OCI-LY1 (cell line): ENCODE results near the gene GPR65.

Experiments
- H2AFZ ChIP-seq: fragments of 200-600 bp; sonication (generic), shearing (Covaris generic); 2 replicates; pipeline ENCODE4 v1.6.0; 2014; ENCODE audit warnings: antibody characterized with exemption, mild to moderate bottlenecking, low read length
- H3F3A ChIP-seq: fragments of 200-600 bp; sonication (generic), shearing (Covaris generic); 2 replicates; pipeline ENCODE4 v1.6.0; 2014; ENCODE audit warnings: mild to moderate bottlenecking, antibody characterized with exemption, low read length, moderate library complexity; ENCODE audit not compliant: insufficient read depth
- H3K27ac ChIP-seq: fragments of 200-600 bp; sonication (generic); 2 replicates; pipeline ENCODE4 v1.5.1; 2014; ENCODE audit warnings: low read length, mixed run types, mild to moderate bottlenecking, low read depth; ENCODE audit not compliant: poor library complexity, severe bottlenecking
- H3K27me3 ChIP-seq: fragments of 200-600 bp; sonication (generic); 2 replicates; pipeline ENCODE4 v1.6.0; 2014; ENCODE audit warnings: antibody characterized with exemption, mild to moderate bottlenecking, low read length, moderate library complexity; ENCODE audit not compliant: insufficient read depth
- H3K36me3 ChIP-seq: fragments of 200-600 bp; sonication (generic); 2 replicates; pipeline ENCODE4 v1.6.1; 2014; ENCODE audit warnings: mild to moderate bottlenecking, antibody characterized with exemption, low read length, moderate library complexity, mixed read lengths; ENCODE audit not compliant: insufficient read depth
- H3K4me1 ChIP-seq: fragments of 200-600 bp; sonication (generic); 2 replicates; pipeline ENCODE4 v1.5.1; 2014; ENCODE audit warnings: mild to moderate bottlenecking, low read length, moderate library complexity; ENCODE audit not compliant: insufficient read depth, severe bottlenecking
- H3K4me2 ChIP-seq: fragments of 200-600 bp; sonication (generic), shearing (Covaris generic); 2 replicates; pipeline ENCODE4 v1.6.1; 2014; ENCODE audit warnings: low read length
- H3K4me3 ChIP-seq: fragments of 200-600 bp; sonication (generic); 2 replicates; pipeline ENCODE4 v1.5.1; 2014; ENCODE audit warnings: low read length, low read depth, mild to moderate bottlenecking, mixed read lengths; ENCODE audit not compliant: poor library complexity, severe bottlenecking
- H3K79me2 ChIP-seq: fragments of 200-600 bp; shearing (Covaris generic); 2 replicates; pipeline ENCODE4 v1.6.1; 2016; ENCODE audit warnings: mixed run types, low read length, mixed read lengths; ENCODE audit not compliant: insufficient read depth
- H3K9ac ChIP-seq: fragments of 200-600 bp; sonication (generic), shearing (Covaris generic); 2 replicates; pipeline ENCODE4 v1.6.1; 2014; ENCODE audit warnings: mild to moderate bottlenecking, low read length, mixed read lengths
- H3K9me2 ChIP-seq: fragments of 200-600 bp; sonication (generic), shearing (Covaris generic); 2 replicates; pipeline ENCODE4 v1.6.1; 2014; ENCODE audit warnings: low read depth, mild to moderate bottlenecking, low read length, mixed read lengths
- H3K9me3 ChIP-seq: fragments of 200-600 bp; shearing (Covaris generic); 2 replicates; pipeline ENCODE4 v1.6.1; 2014; ENCODE audit warnings: low read length, mixed read lengths
- H4K20me1 ChIP-seq: fragments of 200-600 bp; sonication (generic), shearing (Covaris generic); 2 replicates; pipeline ENCODE4 v1.6.0; 2016; ENCODE audit warnings: mild to moderate bottlenecking, low read length; ENCODE audit not compliant: insufficient read depth
- EZH2 ChIP-seq: fragments of 200-600 bp; sonication (generic), shearing (Covaris generic); IDR thresholded peaks from 2 replicates; pipeline ENCODE4 v1.8.0; 2017; ENCODE audit warnings: borderline replicate concordance, mixed run types, mild to moderate bottlenecking, antibody characterized with exemption, low read length, moderate library complexity, mixed read lengths
- TF ChIP-seq, protein P1 (sequence below): fragments of 200-600 bp; sonication (generic), shearing (Covaris generic); IDR thresholded peaks from 2 replicates; pipeline ENCODE4 v1.5.1; 2017; ENCODE audit warnings: mild to moderate bottlenecking, antibody characterized with exemption, low read length, moderate library complexity, mixed read lengths

Gene GPR65

DNA sequence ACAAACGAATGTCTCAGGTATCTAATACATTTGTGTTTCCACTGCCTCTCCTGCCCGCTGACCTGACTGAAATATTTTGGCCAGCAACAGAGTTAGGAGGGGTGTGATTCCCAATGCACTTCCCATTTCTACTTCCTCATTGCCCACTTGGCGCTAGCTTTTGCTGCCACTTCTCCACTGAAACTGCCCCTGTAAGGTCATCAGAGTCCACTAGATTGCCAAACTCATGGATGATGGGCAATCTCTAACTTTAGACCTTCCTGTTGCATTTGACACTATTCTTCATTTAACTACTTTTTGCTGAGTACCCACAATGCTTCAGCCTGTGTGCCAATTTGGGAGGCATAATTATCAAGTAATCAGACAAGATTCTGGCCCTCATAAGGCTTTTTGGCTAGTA is 40.8 kb downstream of the GPR65 start:
- Histone ChIP-seq H2AFZ (no peak overlapping the region), H3K4me3 (no peak overlapping the region), H3K36me3 (no peaks in the 10 kb centered on the region), H3K79me2 (no peaks in the 10 kb centered on the region), H3K9ac (no peak overlapping the region), H3K4me1 (no peaks in the 10 kb centered on the region), H3K4me2 (no peak overlapping the region), H3K27me3 (no peaks in the 10 kb centered on the region), H4K20me1 (no peaks in the 10 kb centered on the region), H3K9me3 (no peaks in the 10 kb centered on the region), H3K9me2 (no peaks in the 10 kb centered on the region), H3F3A (no peaks in the 10 kb centered on the region), H3K27ac (no peak overlapping the region)
- TF ChIP-seq EZH2, result no peak
- TF ChIP-seq, protein P1, sequence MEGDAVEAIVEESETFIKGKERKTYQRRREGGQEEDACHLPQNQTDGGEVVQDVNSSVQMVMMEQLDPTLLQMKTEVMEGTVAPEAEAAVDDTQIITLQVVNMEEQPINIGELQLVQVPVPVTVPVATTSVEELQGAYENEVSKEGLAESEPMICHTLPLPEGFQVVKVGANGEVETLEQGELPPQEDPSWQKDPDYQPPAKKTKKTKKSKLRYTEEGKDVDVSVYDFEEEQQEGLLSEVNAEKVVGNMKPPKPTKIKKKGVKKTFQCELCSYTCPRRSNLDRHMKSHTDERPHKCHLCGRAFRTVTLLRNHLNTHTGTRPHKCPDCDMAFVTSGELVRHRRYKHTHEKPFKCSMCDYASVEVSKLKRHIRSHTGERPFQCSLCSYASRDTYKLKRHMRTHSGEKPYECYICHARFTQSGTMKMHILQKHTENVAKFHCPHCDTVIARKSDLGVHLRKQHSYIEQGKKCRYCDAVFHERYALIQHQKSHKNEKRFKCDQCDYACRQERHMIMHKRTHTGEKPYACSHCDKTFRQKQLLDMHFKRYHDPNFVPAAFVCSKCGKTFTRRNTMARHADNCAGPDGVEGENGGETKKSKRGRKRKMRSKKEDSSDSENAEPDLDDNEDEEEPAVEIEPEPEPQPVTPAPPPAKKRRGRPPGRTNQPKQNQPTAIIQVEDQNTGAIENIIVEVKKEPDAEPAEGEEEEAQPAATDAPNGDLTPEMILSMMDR, result no peak

DNA sequence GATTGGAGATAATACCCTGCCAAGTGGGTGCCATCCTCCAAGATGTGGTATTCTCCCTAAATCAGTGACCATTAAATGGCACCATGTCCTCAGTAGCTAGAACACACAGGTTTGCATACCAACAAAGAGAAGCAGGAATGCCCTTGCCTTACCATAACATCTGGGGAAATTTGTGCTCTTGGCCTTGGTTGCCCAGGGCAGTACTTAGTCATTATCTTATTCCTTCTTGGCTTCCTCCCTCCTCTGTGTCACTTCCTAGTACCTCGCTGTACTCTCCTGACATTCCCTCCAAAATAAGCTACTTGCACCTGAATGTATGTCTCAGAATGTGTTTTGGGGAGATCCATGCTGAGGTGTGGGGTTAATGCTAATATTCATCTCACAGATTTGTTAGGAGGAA is 43.4 kb downstream of the GPR65 start:
- H3K9me3 ChIP-seq, result no peaks in the 10 kb centered on the region
- no peak overlapping the region for H3K27ac ChIP-seq
- no peaks in the 10 kb centered on the region for H3K27me3 ChIP-seq
- no peaks in the 10 kb centered on the region for H3K79me2 ChIP-seq
- no peak overlapping the region for H3K4me2 ChIP-seq
- H3K9me2 ChIP-seq, result no peaks in the 10 kb centered on the region
- H3F3A ChIP-seq, result no peaks in the 10 kb centered on the region
- no peak overlapping the region for H2AFZ ChIP-seq
- no peaks in the 10 kb centered on the region for H4K20me1 ChIP-seq
- H3K36me3 ChIP-seq, result no peaks in the 10 kb centered on the region
- no peak overlapping the region for H3K4me3 ChIP-seq
- no peak for TF ChIP-seq EZH2
- TF ChIP-seq, protein P1, result no peak
- no peaks in the 10 kb centered on the region for H3K4me1 ChIP-seq
- H3K9ac ChIP-seq, result no peak overlapping the region

DNA sequence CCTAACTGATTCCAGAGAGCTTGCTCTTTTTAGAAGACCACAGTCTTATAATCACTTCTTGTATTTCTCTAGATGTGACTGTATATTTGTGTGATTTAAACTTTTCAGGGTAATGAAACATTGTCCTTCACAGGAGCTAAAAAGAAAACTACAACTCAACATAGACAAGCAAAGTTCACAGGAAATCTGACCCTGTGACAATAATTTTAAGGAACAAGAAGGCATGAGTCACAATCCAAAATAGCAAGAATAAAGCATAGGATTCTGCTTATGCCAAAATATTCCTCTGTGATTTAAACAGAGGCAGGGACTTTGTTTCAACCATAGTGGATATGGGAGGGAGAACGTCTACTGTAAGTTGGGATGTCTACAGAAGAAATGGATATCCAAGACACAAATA is 44.3 kb downstream of the GPR65 start:
- H3K9ac ChIP-seq, result no peak overlapping the region
- no peaks in the 10 kb centered on the region for H3K9me3 ChIP-seq
- H3K9me2 ChIP-seq, result no peaks in the 10 kb centered on the region
- TF ChIP-seq EZH2, result no peak
- TF ChIP-seq, protein P1, result no peak
- no peaks in the 10 kb centered on the region for H4K20me1 ChIP-seq
- H2AFZ ChIP-seq, result no peak overlapping the region
- H3K4me1 ChIP-seq, result no peaks in the 10 kb centered on the region
- no peaks in the 10 kb centered on the region for H3K79me2 ChIP-seq
- no peaks in the 10 kb centered on the region for H3F3A ChIP-seq
- H3K36me3 ChIP-seq, result no peaks in the 10 kb centered on the region
- H3K4me2 ChIP-seq, result no peak overlapping the region
- H3K27ac ChIP-seq, result no peak overlapping the region
- no peak overlapping the region for H3K4me3 ChIP-seq
- H3K27me3 ChIP-seq, result no peaks in the 10 kb centered on the region
